HCT116 (cell line): ENCODE data around the gene ZRANB1. TPM values are rescaled to one million over a fixed set of nuclear protein-coding genes. Genes with fewer than 3 reads are reported as not detected.

Experiments used
- ATAC-seq: fragments of 200-7000 bp; cut with Tn5 transposase; 2 replicates; pipeline ENCODE4 v1.9.1; 2020; ENCODE audit warnings: mild to moderate bottlenecking, moderate library complexity
- BruUV-seq: library from RNA; stranded (reverse); fragments of 400-500 nt; replicated peaks from 2 replicates; lab custom pipeline; 2021; lab: Mats Ljungman, UMichigan
- CTCF ChIA-PET: fragments of 300-600 bp; sonication (Branson Sonifier 250); formaldehyde crosslinking; loops from one replicate; lab custom pipeline; 2021; ENCODE audit warnings: antibody characterized with exemption; lab: Charles Lee
- POLR2A ChIA-PET: fragments of 300-600, 350-600 bp; sonication (Branson Sonifier 250); formaldehyde crosslinking; loops from one replicate; lab custom pipeline; 2021; ENCODE audit warnings: antibody characterized with exemption; lab: Charles Lee
- RAD21 ChIA-PET, 2 experiments: fragments of 300-600 bp; sonication (Branson Sonifier 250); formaldehyde crosslinking; loops; one replicate each; lab custom pipeline; 2023; ENCODE audit warnings: low total read pairs in 2 of 2; ENCODE audit not compliant: uncharacterized antibody in 2 of 2, unreplicated experiment in 2 of 2, low non-redundant PET in 1 of 2; lab: Charles Lee
- DNase-seq: peaks from one replicate; pipeline ENCODE4 v3.0.0-alpha.2; 2010; ENCODE audit warnings: low read depth, low spot score
- H2AFZ ChIP-seq: fragments of 200-600 bp; shearing (Covaris generic), sonication (generic); 2 replicates; pipeline ENCODE4 v1.6.1; 2017; ENCODE audit warnings: low read depth, mixed run types, mixed read lengths, antibody characterized with exemption, low read length; ENCODE audit not compliant: poor library complexity, severe bottlenecking
- H3K27ac ChIP-seq: 2 replicates; pipeline ENCODE4 v1.5.1; 2012; ENCODE audit warnings: low read depth, low read length
- H3K27me3 ChIP-seq: fragments of 200-600 bp; sonication (generic); 2 replicates; pipeline ENCODE4 v1.6.1; 2016; ENCODE audit warnings: mixed run types, low read length, mixed read lengths; ENCODE audit not compliant: insufficient read depth
- H3K36me3 ChIP-seq, 2 experiments: fragments of 200-500 bp in 1 of 2; fragments of 200-600 bp in 1 of 2; sonication (Bioruptor generic) in 1 of 2; sonication (generic) in 1 of 2; 2 replicates each; pipeline versions ENCODE4 v1.5.1 to v1.6.1; 2014 to 2016; ENCODE audit warnings: low read length in 2 of 2, inconsistent platforms in 1 of 2, mixed read lengths in 1 of 2, mixed run types in 1 of 2; ENCODE audit not compliant: insufficient read depth in 2 of 2, control insufficient read depth in 1 of 2
- H3K4me1 ChIP-seq, 2 experiments: fragments of 200-600 bp in 1 of 2; sonication (generic) in 1 of 2; 2 replicates each; pipeline versions ENCODE4 v1.5.1 to v1.6.1; 2012 to 2017; ENCODE audit warnings: low read length in 2 of 2, inconsistent platforms in 1 of 2, mild to moderate bottlenecking in 1 of 2, mixed read lengths in 1 of 2, mixed run types in 1 of 2, moderate library complexity in 1 of 2; ENCODE audit not compliant: insufficient read depth in 2 of 2, control insufficient read depth in 1 of 2
- H3K4me2 ChIP-seq: fragments of 200-600 bp; sonication (generic); 2 replicates; pipeline ENCODE4 v1.6.1; 2017; ENCODE audit warnings: mixed run types, low read length, mixed read lengths
- H3K4me3 ChIP-seq, 2 experiments: fragments of 200-600 bp in 1 of 2; sonication (generic) in 1 of 2; replicated peaks in 1 of 2; 2 replicates each; pipeline ENCODE4 v1.5.1; 2011 to 2016; ENCODE audit warnings: low read length in 2 of 2, control low read depth in 1 of 2, low read depth in 1 of 2, mild to moderate bottlenecking in 1 of 2, mixed read lengths in 1 of 2, mixed run types in 1 of 2
- H3K79me2 ChIP-seq: fragments of 200-600 bp; sonication (generic); 2 replicates; pipeline ENCODE4 v1.6.1; 2017; ENCODE audit warnings: mild to moderate bottlenecking, mixed run types, low read length, moderate library complexity, mixed read lengths; ENCODE audit not compliant: insufficient read depth
- H3K9ac ChIP-seq: fragments of 200-600 bp; sonication (generic); 2 replicates; pipeline ENCODE4 v1.6.1; 2016; ENCODE audit warnings: low read length, mixed read lengths
- H3K9me2 ChIP-seq: fragments of 200-600 bp; sonication (generic), shearing (Covaris generic); 2 replicates; pipeline ENCODE4 v1.6.1; 2017; ENCODE audit warnings: mixed run types, mild to moderate bottlenecking, moderate library complexity; ENCODE audit not compliant: insufficient read depth
- H3K9me3 ChIP-seq, 2 experiments: fragments of 200-500 bp in 1 of 2; fragments of 200-600 bp in 1 of 2; sonication (Bioruptor generic) in 1 of 2; sonication (generic) in 1 of 2; 2 replicates each; pipeline ENCODE4 v1.6.1; 2014 to 2017; ENCODE audit warnings: low read length in 2 of 2, mixed read lengths in 2 of 2, inconsistent platforms in 1 of 2, low read depth in 1 of 2, mild to moderate bottlenecking in 1 of 2, mixed run types in 1 of 2, moderate library complexity in 1 of 2; ENCODE audit not compliant: control insufficient read depth in 1 of 2, insufficient read depth in 1 of 2
- H4K20me1 ChIP-seq: fragments of 200-600 bp; sonication (generic), shearing (Covaris generic); 2 replicates; pipeline ENCODE4 v1.6.1; 2017; ENCODE audit warnings: mixed run types, mild to moderate bottlenecking, moderate library complexity; ENCODE audit not compliant: insufficient read depth
- CBX3 ChIP-seq: IDR thresholded peaks from 2 replicates; pipeline ENCODE4 v1.6.1; 2012; ENCODE audit warnings: low read depth
- CEBPB ChIP-seq: IDR thresholded peaks from 2 replicates; pipeline ENCODE4 v1.6.1; 2012; ENCODE audit warnings: low read depth
- EGR1 ChIP-seq: IDR thresholded peaks from 2 replicates; pipeline ENCODE4 v1.6.1; 2012; ENCODE audit warnings: low read depth
- ELF1 ChIP-seq: IDR thresholded peaks from 2 replicates; pipeline ENCODE4 v1.6.1; 2012; ENCODE audit warnings: low read depth, borderline replicate concordance
- EZH2 ChIP-seq: fragments of 200-600 bp; sonication (generic); IDR thresholded peaks from 2 replicates; pipeline ENCODE4 v1.6.1; 2017; ENCODE audit warnings: antibody characterized with exemption, mixed run types
- EZH2phosphoT487 ChIP-seq: fragments of 200-600 bp; IDR thresholded peaks from 2 replicates; pipeline ENCODE4 v1.6.1; 2018; ENCODE audit warnings: antibody characterized with exemption, borderline replicate concordance
- FOSL1 ChIP-seq: IDR thresholded peaks from 2 replicates; pipeline ENCODE4 v1.6.1; 2012; ENCODE audit warnings: low read depth
- JUND ChIP-seq: IDR thresholded peaks from 2 replicates; pipeline ENCODE4 v1.6.1; 2012
- POLR2A ChIP-seq: IDR thresholded peaks from 2 replicates; pipeline ENCODE4 v1.7.0; 2011; ENCODE audit warnings: borderline replicate concordance; ENCODE audit not compliant: insufficient read depth, insufficient read length; ENCODE audit errors: extremely low read depth
- SIN3A ChIP-seq: IDR thresholded peaks from 2 replicates; pipeline ENCODE4 v1.6.1; 2012; ENCODE audit warnings: low read depth
- SRF ChIP-seq: IDR thresholded peaks from 2 replicates; pipeline ENCODE4 v1.6.1; 2012; ENCODE audit warnings: low read depth
- YY1 ChIP-seq: IDR thresholded peaks from 2 replicates; pipeline ENCODE4 v1.6.1; 2011; ENCODE audit warnings: low read length, low read depth, moderate library complexity, mild to moderate bottlenecking; ENCODE audit not compliant: insufficient replicate concordance; ENCODE audit errors: extremely low read depth
- ZFX ChIP-seq: fragments of 450-650 bp; IDR thresholded peaks from 2 replicates; pipeline ENCODE4 v1.6.1; 2017
- ZNF274 ChIP-seq: fragments of 200-500 bp; sonication (Bioruptor generic); IDR thresholded peaks from 2 replicates; pipeline ENCODE4 v1.6.1; 2014; ENCODE audit warnings: mild to moderate bottlenecking, low read depth, low read length, inconsistent platforms
- intact Hi-C: fragments of 100-400 bp; cut with micrococcal nuclease; formaldehyde crosslinking; loops from 2 replicates; pipeline ENCODE4 v1.10.0; 2022
- total RNA-seq: library from RNA; stranded (reverse); gene quantifications from one replicate; pipeline ENCODE4 v1.2.1, GENCODE V29; 2021; ENCODE audit not compliant: unreplicated experiment
- TF ChIP-seq, protein P1 (sequence below): IDR thresholded peaks from 2 replicates; pipeline ENCODE4 v1.6.1; 2012
- TF ChIP-seq, protein P2 (sequence below): IDR thresholded peaks from 2 replicates; pipeline ENCODE4 v1.6.1; 2012; ENCODE audit warnings: low read depth
- TF ChIP-seq, protein P3 (sequence below): IDR thresholded peaks from 2 replicates; pipeline ENCODE4 v1.6.1; 2011; ENCODE audit warnings: mild to moderate bottlenecking, low read length, moderate library complexity; ENCODE audit not compliant: insufficient replicate concordance; ENCODE audit errors: extremely low read depth

ZRANB1 gene
- total RNA-seq, 1 experiment from 2014 or later = 23.9 TPM

DNA sequence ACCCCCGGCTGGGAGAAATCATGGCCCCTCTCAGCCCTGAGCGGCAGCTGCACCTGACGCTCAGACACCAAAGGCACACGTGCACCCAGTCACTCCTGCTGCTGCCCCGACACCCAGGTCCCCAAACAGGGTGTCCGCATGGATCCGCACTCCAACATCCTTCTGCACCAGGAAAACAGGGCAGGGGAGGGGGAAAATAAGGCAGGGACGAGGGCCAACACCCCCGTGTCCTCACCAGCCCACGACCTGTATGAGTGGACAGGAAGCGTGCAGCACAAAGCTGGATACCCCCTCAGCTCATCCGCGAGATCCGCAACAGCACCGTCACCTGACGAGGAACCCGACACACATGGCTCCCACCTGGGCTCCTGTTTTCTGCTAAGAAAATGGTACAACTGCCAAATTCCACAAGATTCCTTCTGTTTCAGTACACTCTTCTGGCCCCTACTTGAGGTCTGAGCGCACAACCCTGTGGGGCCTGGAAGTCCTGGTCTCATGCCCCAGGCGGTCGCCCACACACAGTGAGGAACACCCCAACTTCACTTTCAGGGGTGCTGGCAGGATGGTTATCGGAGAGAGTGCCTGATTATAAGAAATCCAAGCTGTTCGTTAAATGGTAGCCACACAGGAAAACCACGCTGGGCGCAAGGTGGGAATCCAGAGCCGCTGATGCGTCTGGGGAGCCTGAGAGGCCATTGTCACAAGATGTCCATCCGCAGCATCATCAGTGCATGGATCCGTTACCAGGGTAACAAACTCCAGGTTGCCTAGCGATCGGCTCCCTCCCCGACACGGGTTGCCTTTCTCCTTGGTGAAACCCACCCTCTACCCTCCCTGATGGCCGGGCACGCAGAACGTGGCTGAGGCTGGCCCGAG, 63.6 kb downstream of the ZRANB1 start:
- DNase-seq (no peak), ATAC-seq (no peak)
- no peak overlapping the region for H3K4me3 ChIP-seq
- H3K9me3 ChIP-seq = no peaks in the 10 kb centered on the region
- intact Hi-C loops = no loop called here
- peaks cover 8 to 10% of the 10 kb centered on the region in 2 experiments; a peak in 2 of 4 replicates for H3K36me3 ChIP-seq
- CTCF ChIA-PET = no interaction called here
- H3K4me1 ChIP-seq = 0 out of 4 replicates have a peak, but pooled peaks cover 0 to 4% of the 10 kb centered on the region in 2 experiments
- H2AFZ ChIP-seq = no peak overlapping the region
- RAD21 ChIA-PET = no interaction called here
- POLR2A ChIA-PET = no interaction called here
- H3K9me2 ChIP-seq = no peaks in the 10 kb centered on the region
- BruUV-seq = no TSS peak
- H3K79me2 ChIP-seq = peaks cover 53% of the 10 kb centered on the region; the same call in 1 of the 2 replicates
- no peak overlapping the region for H3K4me2 ChIP-seq
- no peak overlapping the region for H3K9ac ChIP-seq
- no peaks in the 10 kb centered on the region for H3K27me3 ChIP-seq
- H3K27ac ChIP-seq = no peak overlapping the region
- TF ChIP-seq SIN3A (no peak), YY1 (no peak), EZH2phosphoT487 (no peak), EGR1 (no peak), ZNF274 (no peak), JUND (no peak), ELF1 (no peak), CEBPB (no peak), EZH2 (no peak), CBX3 (no peak), ZFX (no peak), POLR2A (no peak), SRF (no peak), FOSL1 (no peak)
- TF ChIP-seq, protein P1, sequence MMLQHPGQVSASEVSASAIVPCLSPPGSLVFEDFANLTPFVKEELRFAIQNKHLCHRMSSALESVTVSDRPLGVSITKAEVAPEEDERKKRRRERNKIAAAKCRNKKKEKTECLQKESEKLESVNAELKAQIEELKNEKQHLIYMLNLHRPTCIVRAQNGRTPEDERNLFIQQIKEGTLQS = no peak
- TF ChIP-seq, protein P2, sequence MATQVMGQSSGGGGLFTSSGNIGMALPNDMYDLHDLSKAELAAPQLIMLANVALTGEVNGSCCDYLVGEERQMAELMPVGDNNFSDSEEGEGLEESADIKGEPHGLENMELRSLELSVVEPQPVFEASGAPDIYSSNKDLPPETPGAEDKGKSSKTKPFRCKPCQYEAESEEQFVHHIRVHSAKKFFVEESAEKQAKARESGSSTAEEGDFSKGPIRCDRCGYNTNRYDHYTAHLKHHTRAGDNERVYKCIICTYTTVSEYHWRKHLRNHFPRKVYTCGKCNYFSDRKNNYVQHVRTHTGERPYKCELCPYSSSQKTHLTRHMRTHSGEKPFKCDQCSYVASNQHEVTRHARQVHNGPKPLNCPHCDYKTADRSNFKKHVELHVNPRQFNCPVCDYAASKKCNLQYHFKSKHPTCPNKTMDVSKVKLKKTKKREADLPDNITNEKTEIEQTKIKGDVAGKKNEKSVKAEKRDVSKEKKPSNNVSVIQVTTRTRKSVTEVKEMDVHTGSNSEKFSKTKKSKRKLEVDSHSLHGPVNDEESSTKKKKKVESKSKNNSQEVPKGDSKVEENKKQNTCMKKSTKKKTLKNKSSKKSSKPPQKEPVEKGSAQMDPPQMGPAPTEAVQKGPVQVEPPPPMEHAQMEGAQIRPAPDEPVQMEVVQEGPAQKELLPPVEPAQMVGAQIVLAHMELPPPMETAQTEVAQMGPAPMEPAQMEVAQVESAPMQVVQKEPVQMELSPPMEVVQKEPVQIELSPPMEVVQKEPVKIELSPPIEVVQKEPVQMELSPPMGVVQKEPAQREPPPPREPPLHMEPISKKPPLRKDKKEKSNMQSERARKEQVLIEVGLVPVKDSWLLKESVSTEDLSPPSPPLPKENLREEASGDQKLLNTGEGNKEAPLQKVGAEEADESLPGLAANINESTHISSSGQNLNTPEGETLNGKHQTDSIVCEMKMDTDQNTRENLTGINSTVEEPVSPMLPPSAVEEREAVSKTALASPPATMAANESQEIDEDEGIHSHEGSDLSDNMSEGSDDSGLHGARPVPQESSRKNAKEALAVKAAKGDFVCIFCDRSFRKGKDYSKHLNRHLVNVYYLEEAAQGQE = no peak
- TF ChIP-seq, protein P3, sequence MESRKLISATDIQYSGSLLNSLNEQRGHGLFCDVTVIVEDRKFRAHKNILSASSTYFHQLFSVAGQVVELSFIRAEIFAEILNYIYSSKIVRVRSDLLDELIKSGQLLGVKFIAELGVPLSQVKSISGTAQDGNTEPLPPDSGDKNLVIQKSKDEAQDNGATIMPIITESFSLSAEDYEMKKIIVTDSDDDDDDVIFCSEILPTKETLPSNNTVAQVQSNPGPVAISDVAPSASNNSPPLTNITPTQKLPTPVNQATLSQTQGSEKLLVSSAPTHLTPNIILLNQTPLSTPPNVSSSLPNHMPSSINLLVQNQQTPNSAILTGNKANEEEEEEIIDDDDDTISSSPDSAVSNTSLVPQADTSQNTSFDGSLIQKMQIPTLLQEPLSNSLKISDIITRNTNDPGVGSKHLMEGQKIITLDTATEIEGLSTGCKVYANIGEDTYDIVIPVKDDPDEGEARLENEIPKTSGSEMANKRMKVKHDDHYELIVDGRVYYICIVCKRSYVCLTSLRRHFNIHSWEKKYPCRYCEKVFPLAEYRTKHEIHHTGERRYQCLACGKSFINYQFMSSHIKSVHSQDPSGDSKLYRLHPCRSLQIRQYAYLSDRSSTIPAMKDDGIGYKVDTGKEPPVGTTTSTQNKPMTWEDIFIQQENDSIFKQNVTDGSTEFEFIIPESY = no peak
- H4K20me1 ChIP-seq = peaks cover 14% of the 10 kb centered on the region; the same call in 1 of the 2 replicates
